ENCODE data around the gene PLEKHH1.

Gene PLEKHH1

DNA sequence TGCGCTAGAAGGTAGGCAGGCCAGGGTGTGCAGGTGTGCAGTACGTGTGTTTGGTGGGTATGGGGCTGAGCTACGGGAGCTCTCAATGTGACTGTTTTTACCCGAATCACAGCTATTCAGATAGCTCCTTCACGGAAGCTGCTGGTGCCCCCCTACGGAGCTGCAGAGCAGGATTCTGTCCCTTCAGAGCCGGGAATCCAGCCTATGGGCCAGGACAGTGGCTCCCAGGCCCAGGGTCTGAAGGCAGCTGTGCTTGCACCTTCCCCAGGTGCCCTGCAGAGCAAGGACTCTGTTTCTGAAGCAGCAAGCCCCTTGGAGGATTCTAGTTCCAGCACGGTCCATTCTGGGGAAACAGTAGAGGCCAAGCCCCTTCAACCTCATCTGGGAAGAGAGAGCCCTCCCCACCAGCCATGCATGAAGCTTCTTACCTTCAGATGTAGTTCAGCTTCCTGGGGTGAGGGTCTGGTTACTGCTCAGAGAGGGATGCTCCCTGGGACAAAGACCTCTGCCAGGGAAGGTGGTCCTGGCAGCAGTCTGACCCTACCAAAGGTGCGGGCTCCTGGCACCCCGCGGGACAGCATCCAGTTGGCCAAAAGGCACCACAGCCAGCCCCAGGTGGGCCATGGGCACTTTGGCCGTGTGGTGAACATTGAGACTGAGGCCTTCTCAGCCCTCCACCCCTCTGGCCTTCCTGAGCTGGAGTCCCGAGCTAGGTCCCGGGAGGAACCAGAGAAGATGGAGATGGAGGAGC, 29.1 kb downstream of the PLEKHH1 start:
- no peak for DNase-seq (ENCODE audit: low read depth in 2 of 2)

DNA sequence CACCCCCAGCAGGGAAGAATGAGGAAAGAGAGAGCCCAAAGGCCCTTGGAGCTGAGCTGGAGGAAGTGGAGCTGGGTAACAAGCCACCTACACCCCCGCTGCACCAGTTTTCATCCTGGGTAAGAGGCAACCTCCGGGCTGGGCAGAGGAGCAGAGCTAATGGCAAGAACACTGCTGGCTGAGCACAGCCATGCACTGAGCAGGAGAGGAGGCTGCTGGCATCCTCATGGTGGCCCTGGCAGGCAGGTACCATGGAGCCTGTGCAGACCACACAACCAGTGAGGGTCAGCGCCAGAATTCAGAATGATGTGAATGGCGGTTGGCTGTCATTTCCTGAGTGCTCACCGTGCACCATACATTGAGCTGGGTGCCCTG, 29.7 kb downstream of the PLEKHH1 start:
- no peak for DNase-seq (ENCODE audit: low read depth in 2 of 2)

DNA sequence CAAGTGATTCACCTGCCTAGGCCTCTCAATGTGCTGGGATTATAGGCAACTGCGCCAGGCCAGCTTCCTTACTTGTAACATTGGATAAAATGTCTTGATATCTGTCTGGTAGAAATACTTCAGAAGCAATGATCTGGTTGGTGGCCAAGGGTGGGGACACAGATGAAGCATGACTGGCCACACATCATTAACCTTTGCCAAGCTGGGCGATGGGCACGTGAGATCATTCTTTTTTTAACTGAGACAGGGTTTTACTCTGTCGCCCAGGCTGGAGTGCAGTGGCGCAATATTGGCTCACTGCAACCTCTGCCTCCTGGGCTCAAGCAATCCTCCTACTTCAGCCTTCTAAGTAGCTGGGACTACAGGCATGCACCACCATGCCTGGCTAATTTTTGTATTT, 31.1 kb downstream of the PLEKHH1 start:
- DNase-seq (ENCODE audit: low read depth in 2 of 2), result no peak

DNA sequence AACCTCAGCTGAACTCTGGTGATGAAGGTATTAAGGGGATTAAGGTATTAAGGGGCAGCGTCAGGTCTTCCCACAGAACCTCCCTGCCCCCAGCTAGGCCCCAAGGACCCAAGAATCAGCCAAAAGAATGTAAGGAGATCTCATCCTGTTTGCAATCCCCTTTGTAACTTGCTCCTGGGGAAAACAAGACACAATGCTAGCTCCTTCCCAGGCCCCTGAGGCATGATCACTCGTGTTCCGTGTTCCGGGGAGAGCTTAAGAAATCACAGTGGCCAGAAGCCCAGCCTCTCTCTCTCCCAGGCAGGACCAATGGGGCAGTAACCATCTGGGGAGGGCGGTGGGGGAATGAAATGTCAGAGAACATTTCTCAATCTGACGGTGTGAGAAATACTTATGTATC, 33.8 kb downstream of the PLEKHH1 start:
- no peak for DNase-seq (ENCODE audit: low read depth in 2 of 2)

DNA sequence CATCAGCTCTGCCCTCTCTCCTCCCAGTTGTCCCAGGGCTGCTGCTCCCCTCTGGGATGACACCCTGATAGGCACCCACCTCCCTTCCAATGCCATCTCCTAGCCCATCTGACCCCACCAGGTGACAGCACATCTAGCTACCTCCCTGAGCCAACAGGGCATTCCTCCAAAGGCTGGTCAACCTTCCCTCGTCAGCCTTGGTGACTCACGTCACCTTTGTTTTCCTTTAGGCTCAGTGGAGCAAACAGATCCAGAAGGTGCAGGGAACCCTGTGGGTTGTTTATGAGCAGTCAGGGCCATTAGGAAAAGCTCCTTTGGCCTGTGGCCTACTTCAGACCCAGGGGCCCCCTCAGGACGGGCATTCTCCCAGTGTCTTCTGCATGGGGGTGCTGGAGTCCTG, 34.6 kb downstream of the PLEKHH1 start:
- DNase-seq (ENCODE audit: low read depth in 2 of 2), result no peak

DNA sequence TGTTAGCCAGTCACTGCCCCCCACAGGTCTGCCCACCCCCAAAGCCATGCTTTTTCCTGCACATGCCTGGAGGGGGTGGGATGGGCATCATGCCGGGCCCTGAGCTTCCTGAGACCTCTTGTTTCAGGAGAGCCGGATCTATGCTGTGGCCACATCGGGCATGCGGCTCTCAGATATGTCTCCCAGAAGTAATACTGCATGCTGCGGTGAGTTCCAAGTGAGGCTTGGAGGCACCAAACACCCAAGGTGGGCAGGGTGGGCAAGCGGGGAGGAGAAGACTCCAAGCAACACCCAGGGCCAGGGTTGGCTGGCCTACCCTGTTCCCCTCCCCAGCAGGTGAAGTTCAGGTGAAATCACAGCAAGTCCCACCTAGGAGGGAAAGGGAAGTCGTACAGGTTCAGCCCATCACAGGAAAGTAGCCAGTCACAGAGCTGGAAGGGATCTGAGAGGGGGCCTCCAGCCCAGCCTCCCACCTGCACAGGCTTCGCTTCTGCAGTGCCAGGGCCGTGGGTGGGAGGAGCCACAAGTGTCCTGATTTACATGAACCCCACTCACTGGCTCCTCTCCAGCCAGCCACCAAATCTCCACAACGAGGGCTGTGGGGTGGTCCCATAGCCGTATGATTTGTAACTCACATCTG, 36.0 kb downstream of the PLEKHH1 start:
- no peak for DNase-seq (ENCODE audit: low read depth in 2 of 2)

DNA sequence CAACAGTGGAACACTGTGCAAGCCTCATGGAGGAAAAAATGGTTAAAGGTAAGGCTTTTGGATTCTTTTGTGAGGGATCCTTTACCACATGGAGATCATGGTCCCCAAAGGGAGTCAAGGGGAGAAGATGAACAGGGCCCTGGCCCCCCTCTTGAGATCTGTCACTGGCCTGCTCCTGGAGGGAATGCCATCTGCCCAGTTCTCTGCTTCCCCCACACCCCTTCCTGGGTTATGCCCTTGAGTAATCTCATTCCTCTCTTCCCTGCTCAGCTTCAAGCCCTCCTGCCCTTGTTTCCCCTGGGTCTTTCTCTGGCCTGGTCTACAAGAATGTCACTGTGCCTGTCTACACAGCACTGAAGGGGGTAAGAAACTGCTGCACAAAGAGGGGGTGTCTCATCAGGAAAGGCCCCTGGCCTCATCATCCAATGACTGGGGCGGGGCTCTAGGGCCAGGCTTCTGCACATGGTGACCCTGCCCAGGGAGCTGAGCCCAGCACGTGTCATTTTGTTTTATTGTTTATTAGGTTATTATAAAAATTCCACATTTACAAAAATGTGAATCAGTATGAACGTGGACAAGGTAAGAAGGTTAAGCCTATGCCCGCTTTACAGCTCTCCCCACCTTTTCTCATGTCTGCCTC, 36.7 kb downstream of the PLEKHH1 start:
- no peak for DNase-seq (ENCODE audit: low read depth in 2 of 2)

DNA sequence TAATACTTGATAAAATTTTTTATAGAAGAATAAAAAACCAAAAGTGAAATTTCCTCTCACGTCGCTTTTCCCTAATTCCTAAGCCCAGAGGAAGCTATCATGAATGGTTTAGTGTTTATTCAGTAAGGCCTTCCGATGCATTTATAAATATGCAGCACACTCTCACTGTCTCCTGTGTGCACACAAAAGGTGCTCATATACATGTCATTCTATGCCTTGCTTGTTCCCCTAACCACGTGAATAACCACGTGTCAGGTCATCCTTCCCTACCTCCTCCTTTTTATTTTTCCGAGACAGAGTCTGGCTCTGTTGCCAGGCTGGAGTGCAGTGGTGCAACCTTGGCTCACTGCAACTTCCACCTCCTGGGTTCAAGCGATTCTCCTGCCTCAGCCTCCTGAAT, 37.4 kb downstream of the PLEKHH1 start:
- DNase-seq (ENCODE audit: low read depth in 2 of 2), result no peak

DNA sequence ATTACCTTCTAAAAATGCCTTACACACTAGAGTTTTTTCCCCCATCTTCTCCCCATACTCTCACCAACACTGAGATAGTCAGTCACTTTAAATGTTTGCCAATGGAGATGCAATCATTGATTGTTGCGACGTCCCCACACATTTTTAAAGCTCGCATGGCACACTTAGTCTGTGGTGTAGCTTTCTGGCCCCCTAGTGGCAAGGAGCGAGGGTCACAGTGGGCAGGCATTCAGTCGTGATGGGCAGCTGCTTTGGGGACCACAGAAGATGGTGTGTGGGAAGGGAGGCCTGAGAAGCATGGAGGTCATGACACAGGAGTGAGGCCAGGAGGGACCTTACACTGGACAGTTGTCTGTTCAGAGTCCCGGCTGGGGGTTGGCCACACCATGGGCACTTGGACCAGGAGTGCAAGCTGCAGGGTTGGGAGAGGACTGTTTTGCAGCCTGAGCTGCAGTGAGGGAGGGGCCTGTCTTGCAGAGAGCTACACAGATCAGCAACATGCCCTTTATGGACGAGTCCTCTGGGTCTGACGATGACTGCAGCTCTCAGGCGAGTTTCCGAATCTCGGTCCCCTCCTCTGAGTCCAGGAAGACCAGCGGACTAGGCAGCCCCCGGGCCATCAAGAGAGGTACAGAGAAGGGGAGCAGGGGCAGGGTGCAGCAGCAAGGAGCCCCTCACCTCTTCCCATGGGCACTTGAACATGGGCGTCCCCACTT, 38.3 kb downstream of the PLEKHH1 start:
- peak; percentile 55 to 57 for DNase-seq (ENCODE audit: low read depth in 2 of 2)

DNA sequence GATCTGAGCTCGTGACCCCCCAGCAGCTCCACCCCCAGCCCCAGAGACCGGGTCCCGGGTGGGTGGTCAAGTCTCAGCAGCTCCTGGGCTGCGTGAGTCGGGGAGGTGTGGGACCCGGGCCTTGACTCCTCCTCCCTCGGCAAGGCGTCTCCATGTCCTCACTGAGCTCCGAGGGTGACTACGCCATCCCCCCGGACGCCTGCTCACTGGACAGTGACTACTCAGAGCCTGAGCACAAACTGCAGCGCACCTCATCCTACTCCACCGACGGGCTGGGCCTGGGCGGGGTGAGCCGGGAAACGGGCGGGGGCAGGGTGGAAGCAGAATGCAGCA, 38.9 kb downstream of the PLEKHH1 start:
- no peak for DNase-seq (ENCODE audit: low read depth in 2 of 2)

DNA sequence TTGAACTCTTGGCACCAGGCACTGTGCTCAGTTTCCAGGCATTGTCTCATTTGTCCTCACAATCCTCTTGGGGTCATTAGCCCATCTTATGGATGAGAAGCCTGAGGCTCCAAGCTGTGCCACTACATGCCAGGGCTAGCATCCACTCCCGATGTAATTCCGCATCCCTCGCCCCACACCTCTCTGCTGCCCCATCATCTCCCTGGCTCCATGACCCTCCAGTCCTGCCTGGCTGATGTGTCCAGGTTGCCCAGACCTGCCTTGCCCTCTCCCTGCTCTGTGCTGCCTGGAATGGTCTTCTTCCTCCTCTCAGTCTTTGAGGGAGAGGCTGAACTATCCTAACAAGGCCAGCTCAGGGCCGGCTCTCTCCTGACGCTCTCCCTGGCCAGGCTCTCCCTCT, 39.5 kb downstream of the PLEKHH1 start:
- no peak for DNase-seq (ENCODE audit: low read depth in 2 of 2)

DNA sequence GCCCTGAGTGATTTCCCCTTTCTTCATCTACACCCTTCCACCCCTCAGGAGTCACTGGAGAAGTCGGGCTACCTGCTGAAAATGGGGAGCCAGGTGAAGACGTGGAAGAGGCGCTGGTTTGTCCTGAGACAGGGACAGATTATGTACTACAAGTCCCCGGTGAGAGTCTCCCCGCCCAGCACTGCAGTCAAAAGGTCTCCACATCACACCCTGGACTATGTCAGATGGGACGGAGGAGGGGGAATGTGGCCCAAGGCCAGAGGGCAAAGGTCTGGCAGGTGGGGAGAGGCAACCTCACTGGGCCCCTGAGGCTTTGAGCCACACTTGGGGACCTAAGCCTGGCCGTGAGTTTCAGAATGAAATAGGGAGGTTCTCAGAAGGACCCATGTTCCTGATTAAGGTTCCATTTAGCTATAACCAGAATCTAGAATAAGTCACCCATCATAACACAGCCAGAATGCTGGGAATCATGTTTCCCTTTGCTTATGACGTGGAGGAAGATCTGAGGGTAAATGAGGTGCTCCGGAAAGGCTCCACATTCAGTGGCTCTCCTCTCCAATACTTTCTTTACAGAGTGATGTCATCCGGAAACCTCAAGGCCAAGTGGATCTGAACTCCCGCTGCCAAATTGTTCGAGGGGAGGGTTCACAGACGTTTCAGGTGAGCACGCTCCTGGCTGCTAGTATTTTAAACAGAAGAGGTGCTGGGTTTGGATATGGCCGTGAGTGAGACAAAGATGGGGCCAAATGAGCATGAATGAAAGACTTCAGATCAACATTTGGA, 40.3 kb downstream of the PLEKHH1 start:
- DNase-seq (ENCODE audit: low read depth in 2 of 2), result no peak

DNA sequence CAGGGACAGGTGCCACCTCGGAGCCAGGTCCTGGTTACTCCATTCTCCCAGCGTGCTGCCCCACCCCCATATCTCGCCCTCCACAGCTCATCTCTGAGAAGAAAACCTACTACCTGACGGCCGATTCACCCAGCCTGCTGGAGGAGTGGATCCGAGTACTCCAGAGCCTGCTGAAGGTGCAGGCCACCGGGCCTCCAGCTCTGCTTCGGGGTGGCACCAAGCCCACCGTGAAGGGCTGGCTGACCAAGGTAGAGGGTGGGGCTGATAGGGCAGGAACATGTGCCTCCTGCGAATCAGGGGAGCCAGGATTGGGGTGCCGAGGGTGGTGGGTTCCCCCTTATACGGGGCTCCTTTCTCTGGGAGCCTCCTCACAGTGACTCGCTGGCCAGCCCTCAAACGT, 41.1 kb downstream of the PLEKHH1 start:
- no peak for DNase-seq (ENCODE audit: low read depth in 2 of 2)

DNA sequence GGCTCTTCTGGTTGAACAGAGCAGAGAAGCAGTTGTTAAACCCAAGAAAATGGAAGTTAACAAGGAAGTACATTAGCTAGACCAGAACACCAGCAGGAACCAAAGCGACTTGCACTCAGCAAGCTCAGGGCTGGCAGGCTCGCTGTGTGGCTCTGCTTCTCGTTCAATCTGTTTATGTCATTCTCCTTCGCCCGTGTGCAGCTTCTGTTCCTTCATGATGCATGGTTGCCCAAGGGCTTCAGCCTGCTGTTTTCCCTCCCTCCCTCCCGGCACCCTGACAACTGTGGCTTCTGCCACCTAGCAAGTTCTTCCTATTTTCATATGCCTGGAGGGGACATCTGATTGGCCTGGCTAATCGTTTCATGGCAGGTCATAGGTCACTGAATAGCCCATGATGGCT, 41.7 kb downstream of the PLEKHH1 start:
- DNase-seq (ENCODE audit: low read depth in 2 of 2), result no peak

DNA sequence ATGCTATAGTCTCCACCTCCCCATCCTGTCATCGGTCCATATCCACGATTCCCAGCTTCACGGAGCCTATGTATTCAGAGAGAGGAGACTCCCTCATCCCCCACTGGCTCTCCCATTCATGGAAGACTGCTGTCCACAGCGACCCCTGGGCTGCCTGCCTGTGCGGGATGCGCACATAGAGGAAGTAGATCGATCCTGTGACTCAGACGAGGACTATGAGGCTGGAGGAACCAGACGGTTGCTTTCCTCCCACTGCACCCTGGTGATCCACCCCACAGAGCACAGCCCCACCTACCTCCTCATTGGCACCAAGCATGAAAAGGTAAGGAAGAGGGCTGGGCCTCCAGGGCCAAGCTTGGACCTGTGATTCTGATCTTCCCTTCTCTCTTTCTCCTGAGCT, 42.6 kb downstream of the PLEKHH1 start:
- DNase-seq (ENCODE audit: low read depth in 2 of 2), result no peak

DNA sequence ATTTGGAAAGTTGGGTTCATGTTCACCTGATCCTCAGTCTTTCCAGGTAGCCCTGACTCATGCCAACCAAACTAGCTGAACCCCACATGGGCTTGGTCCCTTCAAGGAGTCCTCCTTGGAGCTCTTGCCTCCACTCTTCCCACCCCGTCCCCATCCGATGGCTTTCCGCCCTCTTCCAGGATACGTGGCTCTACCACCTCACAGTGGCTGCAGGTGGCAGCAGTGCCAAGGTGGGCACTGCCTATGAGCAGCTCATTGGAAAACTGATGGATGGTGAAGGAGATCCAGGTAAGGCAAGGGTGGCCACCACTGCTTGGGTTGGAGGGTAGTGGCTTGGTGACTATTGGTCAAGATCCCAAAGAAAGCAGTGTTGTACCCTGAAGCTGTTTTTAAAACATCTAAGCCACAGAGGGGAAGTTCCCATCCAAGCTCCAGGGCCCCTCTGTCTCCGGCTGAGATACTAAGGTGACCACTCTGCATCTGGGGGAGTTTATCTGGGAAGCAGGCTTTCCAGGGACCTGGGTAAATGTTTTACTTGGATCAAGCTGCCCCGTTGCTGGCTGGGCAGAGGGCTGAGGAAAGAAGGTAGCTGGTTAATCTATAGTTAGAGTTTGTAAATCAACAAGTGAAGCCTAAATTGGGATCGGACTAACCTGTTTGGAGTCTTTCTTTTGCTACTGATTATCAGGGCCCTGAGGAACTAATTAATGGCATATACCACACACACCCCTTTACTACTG, 43.3 kb downstream of the PLEKHH1 start:
- no peak for DNase-seq (ENCODE audit: low read depth in 2 of 2)

DNA sequence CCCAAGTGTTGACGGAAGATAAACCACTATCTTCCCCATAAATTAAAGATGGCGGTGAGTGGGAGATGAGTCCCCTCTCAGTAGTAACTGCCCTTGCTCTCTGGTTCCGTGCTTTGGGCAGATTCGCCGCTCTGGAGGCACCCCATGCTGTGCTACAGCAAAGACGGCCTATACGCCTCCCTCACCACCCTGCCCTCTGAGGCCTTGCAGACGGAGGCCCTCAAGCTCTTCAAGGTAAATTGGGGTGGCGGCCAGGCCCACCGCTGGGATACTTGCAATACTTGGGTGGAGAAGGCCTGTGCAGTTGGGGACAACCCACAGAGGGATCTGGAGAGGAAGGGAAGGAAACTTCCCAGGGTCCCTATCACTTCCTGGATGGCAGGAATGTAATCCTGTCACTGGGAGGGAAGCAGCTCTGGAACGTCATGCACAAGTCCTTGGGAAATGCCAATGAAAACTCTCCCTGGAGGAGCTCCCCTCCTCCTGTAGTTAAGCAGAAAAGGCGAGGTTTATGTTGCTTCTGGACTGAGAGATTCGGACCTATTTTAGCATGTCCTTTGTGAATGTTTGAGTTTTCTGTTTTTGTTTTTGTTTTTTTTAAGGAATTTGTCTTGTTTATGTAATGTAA, 44.2 kb downstream of the PLEKHH1 start:
- no peak for DNase-seq (ENCODE audit: low read depth in 2 of 2)

DNA sequence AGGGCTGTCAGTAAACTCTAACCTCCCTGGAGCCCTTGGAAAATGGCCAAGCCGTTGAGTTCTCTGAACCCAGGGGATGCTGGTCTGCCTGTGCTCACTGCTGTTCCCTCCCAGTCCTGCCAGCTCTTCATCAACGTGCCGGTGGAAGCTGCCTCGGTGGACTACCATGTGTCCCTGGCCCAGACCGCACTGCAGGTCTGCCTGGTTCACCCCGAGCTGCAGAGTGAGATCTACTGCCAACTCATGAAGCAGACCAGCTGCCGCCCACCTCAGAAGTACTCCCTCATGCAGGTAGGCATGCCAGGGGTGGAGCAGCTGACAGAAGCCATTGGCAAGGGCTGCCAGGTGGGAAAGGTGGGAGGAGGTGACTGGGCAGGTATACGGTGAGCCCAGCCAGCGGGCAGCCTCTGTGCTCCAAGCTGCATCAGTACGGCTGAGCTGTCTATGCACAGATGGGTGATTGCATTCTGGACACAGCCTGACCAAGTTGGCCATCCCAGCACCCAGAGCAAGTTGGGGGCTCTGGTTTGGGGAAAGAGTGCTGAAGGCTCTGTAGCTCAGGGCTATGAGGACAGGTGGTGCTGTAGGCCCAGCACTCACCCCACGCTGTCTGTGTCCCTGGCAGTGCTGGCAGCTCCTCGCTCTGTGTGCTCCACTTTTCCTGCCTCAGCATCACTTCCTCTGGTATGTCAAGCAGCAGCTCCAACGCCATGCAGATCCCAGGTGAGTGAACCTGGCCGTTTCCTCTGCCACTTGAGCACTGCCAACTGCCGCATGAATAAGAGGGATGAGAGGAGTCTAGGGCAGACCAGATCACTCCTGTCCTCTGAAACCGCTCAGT, 45.0 kb downstream of the PLEKHH1 start:
- no peak for DNase-seq (ENCODE audit: low read depth in 2 of 2)

DNA sequence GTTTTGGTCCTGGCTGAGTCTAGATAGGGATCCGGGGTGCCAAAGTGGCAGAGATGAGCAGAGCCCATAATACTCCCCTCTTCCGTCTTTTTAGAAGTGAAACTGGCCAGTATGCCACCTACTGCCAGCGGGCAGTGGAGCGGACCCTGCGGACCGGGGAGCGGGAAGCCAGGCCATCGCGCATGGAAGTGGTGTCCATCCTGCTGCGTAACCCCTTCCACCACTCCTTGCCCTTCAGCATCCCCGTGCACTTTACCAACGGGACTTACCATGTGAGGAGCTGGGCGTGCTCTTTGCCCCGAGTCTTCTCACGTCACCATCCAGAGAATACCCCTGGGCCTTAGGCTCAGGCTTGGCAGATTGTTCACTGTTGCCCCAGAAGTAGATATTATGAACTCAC, 46.0 kb downstream of the PLEKHH1 start:
- no peak for DNase-seq (ENCODE audit: low read depth in 2 of 2)

DNA sequence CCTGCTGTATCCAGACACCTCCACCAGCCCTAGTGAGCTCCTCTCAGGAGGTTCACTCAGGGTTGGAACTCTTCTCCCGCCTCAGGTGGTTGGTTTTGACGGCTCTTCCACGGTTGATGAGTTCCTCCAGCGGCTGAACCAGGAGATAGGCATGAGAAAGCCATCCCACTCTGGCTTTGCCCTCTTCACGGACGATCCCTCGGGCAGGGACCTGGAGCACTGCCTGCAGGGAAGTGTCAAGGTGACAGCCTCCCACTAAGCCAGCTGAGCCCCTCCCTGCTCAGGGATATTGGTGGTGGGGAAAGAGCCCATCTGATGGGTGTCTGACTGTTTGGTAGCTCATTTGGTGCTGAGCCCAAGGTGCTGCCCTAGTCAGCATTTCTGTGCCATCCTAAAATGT, 46.5 kb downstream of the PLEKHH1 start:
- DNase-seq (ENCODE audit: low read depth in 2 of 2), result no peak

All from stimulated activated CD4-positive, alpha-beta T cell treated with anti-CD3 and anti-CD28 coated beads, Interleukin-4, amount 100 ng/mL, for 48 hours (primary cell).